HG03565 (cell line): ENCODE data around the gene LILRA5.
"Not testable (repeated sequence)": the region's sequence is repeated elsewhere in the genome, so short reads cannot be mapped to it uniquely, and the experiment has no call there.

ENCODE experiments used
- ATAC-seq: cut with Tn5 transposase; IDR thresholded peaks from one replicate; pipeline ENCODE4 v1.9.1; 2021; ENCODE audit warnings: mild to moderate bottlenecking, moderate library complexity; ENCODE audit not compliant: unreplicated experiment

LILRA5 gene

DNA sequence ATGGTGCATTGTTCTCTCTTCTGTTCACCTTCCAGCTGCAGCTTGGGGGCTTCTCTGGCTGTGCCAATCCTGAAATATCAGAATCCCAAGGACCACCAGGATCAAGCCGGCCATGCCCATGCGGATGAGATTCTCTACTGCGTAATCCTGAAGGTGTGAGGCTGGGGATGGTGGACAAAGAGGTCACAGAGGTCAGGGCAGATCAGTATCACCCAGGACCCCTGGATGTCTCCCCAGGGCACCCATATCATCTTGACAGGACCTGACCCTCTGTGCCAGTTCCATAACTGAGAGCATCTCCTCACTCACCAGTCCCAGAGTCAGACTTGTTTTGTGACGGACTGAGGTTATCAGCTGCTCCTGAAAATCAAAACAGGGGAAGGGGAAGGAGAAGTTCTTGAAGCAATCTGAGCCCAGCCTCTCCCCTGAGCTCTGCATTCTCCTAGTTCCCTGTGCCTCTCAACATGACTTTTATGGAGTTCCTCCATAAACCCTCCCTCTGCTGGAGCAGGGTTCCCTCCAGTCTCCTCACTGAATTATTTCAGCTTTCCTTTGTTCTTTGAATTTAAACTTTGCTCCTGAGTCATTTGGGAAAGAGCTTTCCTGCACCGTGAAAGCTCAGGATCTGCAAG is 5.5 kb downstream of the LILRA5 start:
- no peak for ATAC-seq

DNA sequence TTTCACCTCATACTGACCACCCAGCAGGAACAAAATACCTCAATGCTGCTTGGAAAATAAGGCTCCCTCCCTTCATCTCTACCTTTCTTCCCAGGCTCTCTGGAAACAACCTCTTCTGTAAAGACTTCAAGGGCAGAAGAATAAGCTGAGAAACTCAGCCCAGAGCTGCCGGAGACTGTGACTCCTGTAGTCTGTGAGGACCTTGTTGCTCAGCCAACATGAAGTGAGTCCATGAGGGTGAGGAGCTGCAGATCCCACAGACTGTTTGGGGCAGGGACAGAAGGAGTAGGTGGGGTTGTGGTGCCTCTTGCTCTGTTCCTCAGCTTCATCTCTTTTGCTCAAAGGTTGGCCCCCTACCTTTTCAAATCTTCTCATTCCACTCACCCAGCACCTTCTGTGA is 7.8 kb downstream of the LILRA5 start:
- no peak for ATAC-seq

DNA sequence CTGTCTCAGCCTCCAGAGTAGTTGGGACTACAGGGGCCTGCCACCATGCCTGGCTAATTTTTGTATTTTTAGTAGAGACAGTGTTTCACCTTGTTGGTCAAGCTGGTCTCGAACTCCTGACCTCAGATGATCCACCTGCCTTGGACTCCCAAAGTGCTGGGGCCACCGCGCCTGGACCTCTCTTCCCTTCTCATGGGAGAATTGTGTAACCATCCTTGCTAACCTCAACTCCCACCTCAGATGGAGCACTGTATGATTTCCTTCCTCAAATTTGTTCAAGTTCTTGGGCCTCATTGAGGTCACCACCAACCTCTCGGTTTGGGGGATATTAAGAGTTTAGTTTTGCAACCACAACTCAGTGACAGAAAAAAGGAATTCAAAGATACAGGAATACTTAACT is 10.7 kb downstream of the LILRA5 start:
- no peak for ATAC-seq

DNA sequence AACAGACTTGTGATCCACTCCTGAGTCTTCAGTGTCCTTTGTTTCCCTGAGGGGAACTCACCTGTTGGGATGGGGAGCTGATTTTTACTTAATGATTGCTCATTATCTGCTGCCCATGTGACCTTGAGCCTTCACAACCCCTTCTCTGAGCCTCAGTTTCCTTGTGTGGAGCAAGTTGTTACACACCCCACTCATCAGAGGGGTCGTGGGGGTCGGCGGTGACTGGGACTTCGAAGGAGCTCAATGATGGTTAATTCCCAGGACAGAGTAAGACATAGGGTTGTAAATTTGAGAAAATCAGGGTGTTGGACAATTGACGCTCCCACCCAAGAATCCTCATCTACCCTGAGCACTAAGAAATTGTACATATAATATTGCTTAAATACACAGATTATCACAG is 13.5 kb downstream of the LILRA5 start:
- ATAC-seq: no peak

DNA sequence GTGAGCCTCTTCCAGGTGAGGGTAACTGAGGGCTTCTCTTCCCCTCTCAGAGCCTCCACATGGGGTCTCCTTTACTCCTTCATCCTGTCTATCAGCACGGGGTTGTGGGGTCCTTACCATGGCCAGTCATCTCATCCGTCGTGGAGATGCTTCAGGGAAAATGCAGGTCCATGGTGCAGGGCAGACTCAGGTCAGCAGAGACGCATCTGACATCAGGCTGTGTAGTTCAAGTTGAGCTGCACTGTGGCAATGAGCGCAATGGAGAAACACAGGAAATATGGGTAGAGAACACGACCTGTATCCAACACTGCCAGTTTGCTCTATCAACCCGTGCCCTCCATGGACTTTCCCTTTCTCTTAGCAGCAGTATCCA is 13.9 kb downstream of the LILRA5 start:
- ATAC-seq: no peak

DNA sequence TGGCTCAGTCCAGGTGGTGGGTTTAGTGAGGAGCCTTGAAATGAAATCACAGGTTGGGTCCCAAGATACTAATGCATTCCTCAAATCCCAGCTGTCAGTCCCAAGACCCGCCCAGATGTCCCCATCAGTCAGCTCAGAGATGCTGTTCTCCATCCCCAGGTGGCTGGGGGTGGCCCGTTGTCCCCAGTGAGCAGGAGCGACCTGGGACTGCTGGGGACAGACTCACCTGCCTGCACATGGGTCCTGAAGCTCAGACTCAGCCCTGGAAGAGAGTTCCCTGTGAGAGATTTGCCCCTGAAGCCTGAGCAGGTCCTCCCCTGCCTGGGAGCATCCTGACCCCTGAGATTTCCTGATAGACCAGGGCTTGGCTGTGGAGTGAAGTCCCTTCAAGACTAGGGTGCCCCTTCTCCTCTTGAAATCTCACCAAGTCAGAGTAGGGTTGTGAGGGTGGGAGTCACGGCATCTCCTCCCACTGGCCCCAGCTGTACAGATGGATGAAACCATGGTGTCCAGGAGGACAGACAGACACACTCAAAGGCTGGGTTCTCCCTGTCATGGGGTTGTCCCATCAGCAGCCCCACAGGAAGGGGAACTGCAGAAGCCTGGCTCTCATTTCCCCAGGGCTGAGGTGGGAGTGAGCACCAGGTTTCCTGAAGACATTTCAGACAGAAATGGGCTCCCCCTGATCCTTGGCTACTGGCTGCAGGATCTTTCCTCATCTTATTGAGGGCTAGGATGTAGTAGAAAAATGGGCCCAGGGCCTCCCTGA is 14.4 kb downstream of the LILRA5 start:
- ATAC-seq: no peak

DNA sequence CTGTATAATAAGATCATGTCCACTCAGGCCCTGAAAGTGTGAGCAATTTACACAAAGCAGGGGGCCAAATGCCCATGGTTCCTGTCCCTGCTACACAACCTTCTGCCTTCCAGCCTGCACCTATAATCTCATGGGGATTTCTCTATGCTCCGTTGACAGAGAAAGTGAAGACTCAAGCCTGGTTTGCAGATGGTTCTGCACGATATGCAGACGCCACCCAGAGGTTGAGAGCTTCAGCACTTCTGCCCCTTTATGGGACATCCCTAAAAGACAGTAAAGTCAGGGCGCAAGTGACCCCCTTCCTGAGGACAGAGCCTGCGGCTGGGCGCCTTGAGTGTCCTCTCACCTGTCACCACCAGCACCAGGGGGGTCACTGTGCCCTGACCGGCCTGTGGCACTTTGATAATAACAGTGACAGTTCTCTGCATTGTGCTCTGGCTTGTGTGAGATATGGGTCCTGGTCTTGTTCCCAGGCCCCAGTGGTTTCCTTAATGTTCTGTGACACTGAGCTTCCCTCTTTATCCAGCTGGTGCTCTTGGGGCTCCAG is 15.1 kb downstream of the LILRA5 start:
- no peak for ATAC-seq

DNA sequence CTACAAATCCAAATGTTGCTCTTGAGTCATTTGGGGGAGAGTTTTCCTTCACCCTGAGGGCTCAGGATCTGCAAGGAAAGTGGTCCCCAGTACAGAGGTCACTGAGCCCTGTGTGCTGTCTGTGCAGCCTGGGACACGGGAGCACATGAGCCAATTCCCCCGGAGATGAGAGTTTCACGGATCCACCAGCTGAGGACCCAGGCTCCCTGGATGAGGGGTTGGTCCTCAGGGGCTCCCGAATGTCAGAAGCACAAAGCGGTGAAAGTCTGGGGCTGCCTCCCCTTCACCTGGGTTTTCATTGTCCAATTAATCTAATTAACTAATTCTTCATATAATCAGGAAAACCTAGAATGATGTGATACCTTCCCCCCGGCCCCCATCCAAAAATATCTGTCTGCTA is 18.4 kb downstream of the LILRA5 start:
- ATAC-seq: no peak

DNA sequence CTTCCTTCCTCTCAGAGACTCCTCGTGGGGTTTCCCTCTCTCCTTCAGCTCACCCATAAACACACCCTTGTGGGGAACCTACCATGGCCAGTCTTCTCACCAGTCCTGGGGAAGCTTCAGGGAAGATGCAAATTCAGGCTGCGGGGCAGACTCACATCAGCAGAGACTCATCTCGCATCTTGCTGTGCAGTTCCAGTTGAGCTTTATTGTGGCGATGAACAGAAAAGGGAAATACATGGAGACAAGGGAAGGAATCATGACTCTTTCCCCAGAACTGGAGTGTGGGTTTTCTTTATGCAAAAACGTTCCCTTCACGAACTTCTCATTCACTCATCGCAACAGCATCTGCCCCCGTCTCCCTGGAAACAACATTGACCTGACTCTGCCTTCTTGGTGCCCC is 23.8 kb downstream of the LILRA5 start:
- ATAC-seq: not testable (repeated sequence)

DNA sequence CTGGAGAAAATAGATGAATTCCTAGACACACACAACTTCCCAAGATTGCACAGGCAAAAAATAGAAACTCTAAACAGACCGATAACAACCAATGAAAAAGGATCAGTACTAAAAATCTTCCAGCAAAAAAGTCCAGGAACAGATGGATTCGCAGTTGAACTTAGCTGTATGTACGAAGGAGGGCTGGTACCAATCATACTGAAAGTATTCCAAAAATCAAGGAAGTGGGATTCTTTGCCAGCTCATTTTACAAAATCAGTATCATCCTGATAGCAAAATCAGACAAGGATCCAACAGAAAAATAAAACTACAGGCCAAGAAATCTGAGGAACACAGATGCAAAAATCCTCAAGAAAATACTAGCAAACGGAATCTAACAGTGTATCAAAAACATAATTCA is 25.5 kb downstream of the LILRA5 start:
- no peak for ATAC-seq

DNA sequence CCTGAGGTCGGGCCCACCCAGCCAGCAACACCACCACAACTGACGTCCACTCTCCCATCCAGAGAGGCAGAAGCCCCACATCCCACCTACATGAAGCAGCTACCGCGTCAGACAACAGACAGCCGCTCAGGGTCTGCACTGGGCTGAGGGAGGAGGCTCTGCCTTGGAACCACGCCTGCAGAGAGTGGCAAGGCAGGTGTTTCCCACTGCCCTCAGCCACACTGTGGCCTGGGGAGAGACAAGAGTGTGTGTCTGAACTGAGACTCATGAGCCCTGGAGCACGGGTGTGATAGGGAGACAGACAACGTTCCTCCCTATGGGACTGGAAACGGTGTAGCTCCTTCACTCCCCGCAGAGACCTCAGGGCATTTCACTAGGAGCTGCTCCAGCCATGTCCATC is 26.7 kb downstream of the LILRA5 start:
- ATAC-seq: not testable (repeated sequence)

DNA sequence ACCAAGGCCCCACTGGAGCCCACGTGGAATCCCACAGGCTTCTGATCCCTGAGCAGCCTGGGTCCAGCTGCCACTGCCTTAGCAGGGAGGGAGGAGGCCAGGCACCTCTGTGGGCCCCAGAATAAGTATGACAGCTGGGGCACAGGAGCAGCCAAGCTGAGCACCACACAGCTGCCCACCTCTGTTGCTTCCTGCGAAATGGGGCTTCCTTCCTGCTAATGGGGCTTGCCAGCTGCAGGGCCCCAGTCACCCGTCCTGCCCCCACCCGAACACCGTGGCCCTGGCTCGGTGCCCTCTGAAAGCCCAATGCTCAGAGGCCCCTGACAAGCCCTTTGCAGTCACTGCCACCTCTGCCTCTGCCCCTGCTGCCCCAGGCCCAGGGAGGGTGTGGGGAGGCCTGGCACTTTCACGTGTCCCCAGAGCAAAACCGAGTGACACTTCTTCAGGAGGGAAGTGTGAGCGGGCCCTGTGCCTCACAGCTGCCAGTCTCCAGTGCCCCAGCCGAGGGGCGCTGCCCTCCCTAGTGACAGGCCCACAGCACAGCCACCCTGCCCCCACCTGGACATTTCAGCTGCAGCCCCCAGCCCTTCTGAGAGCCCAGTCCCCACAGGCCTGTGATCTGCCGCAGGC is 27.4 kb downstream of the LILRA5 start:
- ATAC-seq: not testable (repeated sequence)

DNA sequence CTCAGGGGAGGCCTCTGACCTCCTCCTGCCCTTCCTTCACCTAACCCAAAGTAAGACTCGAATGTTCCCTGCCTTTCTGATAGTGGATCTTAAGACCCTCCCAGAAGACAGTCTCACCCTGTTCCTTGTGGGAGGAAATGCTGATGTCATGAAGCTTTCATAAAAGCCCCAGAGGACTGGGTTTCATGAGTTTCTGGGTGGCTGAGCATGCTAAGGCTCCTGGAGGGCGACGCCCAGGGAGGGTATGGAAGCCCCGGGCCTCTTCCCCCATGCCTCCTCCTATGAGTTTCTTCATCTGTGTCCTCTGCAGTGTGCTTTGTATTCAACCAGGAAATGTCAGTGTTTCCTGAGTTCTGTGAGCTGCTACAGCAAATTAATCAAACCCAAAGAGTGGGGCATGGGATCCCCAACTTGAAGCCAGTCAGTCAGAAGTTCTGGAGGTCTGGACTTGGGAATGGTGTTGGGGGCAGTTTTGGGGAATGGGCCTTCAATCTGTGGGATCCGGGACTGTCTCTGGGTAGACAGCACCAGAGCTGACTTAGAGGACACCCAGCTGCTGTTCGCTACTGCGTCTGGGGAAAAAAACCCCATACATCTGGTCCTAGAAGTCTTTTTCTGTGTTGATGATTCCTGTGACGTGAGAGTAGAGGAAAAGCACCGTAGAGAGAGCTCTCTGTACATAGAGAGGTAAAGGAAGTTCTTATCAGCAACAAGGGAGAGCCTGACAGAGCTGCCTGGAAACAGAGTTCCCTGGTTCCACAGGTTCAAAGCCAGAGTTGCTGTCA is 30.1 kb downstream of the LILRA5 start:
- ATAC-seq: no peak

DNA sequence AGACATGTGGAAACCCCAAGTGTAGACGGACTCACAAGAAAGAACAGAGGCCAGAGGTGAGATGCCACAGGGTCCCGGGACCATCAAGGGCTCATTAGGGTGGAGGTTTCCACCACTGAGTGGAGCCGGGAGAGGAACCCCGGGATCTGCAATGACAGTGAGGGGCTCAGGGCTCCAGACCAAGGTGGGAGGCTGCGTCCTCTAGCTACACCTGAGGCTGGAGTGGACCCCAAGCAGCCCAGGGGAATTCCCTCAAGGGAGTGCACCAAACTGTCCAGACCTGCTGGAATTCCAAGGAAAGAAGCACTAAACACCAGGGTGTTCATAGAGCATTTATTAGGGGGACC is 31.3 kb downstream of the LILRA5 start:
- not testable (repeated sequence) for ATAC-seq

DNA sequence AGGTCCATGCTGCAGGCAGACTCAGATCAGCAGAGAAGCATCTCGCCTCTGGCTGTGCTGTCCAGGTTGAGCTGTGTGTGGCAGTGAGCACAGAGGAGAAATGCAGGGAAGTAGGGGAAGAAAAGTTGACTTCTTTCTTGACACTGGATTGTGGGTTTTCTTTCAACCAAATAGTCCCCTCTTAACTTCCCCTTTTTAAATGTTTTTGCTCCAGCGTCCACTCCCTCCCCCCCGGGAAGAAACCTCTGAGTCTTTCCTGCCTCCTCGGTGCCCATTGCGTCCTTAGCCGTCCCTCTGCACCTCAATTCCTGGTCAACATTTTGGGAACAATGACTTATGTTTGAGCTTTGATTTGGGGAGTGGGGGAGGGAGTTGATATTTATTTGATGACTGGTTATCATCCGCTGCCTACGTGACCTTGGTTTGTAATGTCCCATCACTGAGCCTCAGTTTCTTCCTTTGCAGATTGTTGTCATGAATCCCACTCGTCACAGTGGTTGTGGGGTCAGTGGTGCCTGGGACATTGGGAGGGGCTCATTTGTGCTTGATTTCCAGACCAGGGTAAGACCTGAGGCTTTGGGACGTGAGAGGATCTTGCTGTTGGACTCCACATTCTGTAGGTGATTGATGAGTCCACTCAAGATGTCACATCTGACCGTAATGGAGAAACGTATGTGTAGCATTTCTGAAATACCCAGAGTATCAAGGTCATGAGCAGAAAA is 31.8 kb downstream of the LILRA5 start, which contains the start of gene LILRB2:
TSS of gene LILRB2 (minus strand) at position 104 of the 722 bp plus-strand sequence. CDS start 614 bp downstream, outside the sequence.
- ATAC-seq: no peak

DNA sequence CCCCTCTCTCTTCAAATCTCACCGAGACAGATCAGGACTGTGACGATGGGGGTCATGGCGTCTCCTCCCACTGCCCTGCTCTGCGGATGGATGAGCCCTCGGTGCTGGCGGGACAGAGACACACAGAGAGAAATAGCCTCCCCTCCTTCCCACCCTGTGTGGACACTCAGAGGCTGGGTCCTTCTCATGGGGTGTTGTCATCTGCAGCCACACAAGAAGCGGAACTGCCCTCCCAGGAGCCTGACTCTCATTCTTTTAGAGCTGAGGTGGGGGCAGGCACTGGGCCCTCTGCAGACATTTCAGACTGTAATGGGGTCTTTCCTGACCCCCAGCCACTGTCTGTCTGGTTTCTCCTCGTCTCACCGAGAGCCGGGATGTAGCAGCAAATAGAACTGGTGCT is 32.5 kb downstream of the LILRA5 start:
- not testable (repeated sequence) for ATAC-seq

DNA sequence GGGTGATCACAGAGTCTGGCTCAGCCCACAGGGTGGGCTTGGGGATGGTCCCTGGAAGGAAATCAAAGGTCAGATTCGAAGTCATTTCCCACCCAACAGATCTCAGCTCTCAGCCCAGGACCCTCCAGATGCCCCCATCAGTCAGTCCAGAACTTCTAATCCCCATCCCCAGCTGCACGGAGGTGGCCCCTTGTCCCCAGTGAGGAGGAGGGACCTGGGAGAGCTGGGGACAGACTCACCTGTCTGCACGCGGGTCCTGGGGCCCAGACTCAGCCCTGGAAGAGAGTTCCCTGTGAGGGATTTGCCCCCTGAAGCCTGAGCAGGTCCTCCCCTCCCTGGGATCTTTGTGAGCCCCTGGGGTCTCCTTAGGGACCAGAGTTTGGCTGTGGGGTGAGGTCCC is 32.9 kb downstream of the LILRA5 start:
- not testable (repeated sequence) for ATAC-seq

DNA sequence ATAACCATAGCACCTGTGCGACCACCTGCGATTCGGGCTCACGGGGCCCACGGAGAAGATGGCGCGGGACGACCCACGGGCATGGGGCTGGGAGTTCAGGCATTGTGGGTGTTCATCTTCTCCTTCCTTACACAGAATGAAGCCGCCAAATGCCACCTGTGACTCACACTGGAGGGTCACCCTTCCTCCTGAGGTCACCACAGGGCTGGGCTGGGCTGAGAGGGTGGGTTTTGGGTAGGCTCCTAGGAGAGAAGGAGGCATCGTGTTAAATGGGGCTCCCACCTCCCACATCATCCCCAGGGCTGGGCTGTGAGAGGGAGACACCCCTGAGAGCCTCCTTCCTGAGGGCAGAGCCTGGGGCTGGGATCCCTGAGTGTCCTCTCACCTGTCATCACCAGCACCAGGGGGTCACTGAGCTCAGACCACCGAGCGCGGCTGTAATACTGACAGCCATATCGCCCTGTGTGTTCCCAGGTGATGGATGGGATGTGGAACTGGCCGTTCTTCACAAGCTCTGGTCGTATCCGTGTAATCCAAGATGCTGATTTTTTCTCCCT is 33.5 kb downstream of the LILRA5 start:
- no peak for ATAC-seq

DNA sequence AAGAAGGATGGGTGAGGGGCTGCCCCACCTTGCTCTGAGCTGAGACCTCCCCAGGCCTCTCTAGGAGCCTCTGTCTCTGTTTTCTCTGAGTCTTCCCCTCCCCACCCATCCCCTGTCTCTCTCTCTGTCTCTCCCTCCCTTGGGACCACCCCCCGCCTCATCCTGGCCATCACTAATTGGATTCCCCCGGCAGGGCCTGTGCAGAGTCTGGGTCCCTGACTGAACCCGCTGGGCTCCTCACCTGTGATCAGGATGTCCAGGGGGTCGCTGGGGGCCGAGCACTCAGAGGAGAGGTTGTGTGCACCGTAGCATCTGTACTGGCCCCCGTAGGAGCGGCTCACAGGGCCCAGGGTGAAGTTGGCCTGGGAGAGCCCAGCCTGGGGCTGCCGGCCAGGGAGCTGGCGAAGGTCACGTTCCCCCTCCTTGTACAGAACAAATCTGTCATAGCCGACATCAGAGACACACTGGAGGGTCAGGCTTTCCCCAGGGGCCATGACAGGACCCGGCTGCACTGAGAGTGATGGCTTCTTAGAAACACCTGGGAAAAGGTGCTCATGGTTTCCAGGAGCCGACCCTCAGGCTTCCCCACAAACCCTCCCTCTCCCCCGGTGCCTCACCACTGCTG is 34.3 kb downstream of the LILRA5 start:
- not testable (repeated sequence) for ATAC-seq

DNA sequence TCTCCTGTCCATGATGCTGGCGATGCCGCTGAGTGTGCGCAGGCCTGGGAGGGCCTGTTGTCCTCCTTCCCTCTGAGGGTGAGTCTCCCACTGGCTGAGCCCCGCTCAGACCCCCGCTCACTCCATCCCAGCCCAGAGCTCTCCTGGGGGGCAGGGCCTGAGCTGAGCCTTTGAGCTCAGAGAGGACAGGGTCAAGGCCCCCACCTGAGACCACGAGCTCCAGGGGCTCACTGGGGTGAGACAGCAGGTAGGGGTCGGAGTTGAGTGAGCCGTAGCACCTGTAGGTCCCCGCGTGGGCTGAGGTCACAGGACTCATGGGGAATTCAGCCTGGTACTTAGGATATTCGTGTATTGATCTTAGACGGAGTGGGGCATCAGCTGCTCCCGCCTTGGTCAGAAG is 34.9 kb downstream of the LILRA5 start:
- not testable (repeated sequence) for ATAC-seq
